Cardiac muscle cell (in vitro differentiated cells and primary cell): Measurements from ENCODE around the gene MRPL41. TPM values are rescaled to one million over a fixed set of nuclear protein-coding genes. Genes with fewer than 3 reads are reported as not detected.
"Not testable (repeated sequence)": the region's sequence is repeated elsewhere in the genome, so short reads cannot be mapped to it uniquely, and the experiment has no call there.

ENCODE experiments used
- DNase-seq, 2 donors: peaks; one replicate each; pipeline versions ENCODE4 v3.0.0 to v3.0.0-alpha.2; 2010 to 2017; ENCODE audit warnings: low read depth in 1 of 2, low spot score in 1 of 2
- H3K27ac ChIP-seq: fragments of 200-600 bp; sonication (generic); 2 replicates; pipeline ENCODE4 v1.5.1; 2016
- H3K27me3 ChIP-seq: fragments of 200-600 bp; sonication (generic); 2 replicates; pipeline ENCODE4 v1.6.0; 2016; ENCODE audit warnings: control low read depth
- H3K36me3 ChIP-seq: fragments of 200-600 bp; sonication (generic); 2 replicates; pipeline ENCODE4 v1.5.1; 2016; ENCODE audit warnings: control low read depth
- H3K4me1 ChIP-seq: fragments of 200-600 bp; sonication (generic); 2 replicates; pipeline ENCODE4 v1.8.1; 2017; ENCODE audit warnings: low read depth, mild to moderate bottlenecking, mixed run types
- H3K4me3 ChIP-seq: fragments of 200-600 bp; sonication (generic); 2 replicates; pipeline ENCODE4 v1.5.1; 2016; ENCODE audit warnings: mild to moderate bottlenecking
- H3K9me3 ChIP-seq: fragments of 200-600 bp; sonication (generic); 2 replicates; pipeline ENCODE4 v1.5.1; 2017; ENCODE audit warnings: low read depth, mild to moderate bottlenecking, control low read depth
- polyA plus RNA-seq: library from polyadenylated mRNA; unstranded; fragments of >200 nt; fragmentation: Nextera tagmentation; extraction: Ambion mirVana; gene quantifications from 2 replicates; pipeline ENCODE4 v1.2.1, GENCODE V29; 2016
- total RNA-seq: library from RNA; depleted of rRNA; stranded (reverse); fragments of >200 nt; gene quantifications from 2 replicates; pipeline ENCODE4 v1.2.3, GENCODE V29; 2016
- TF ChIP-seq, protein P1 (sequence below): IDR thresholded peaks from 2 replicates; pipeline ENCODE4 v1.5.1; 2012; ENCODE audit warnings: low read depth, mild to moderate bottlenecking, low read length

Gene MRPL41
- total and polyA plus RNA-seq, 2 experiments from 2014 or later, result 70.2 to 111 TPM

DNA sequence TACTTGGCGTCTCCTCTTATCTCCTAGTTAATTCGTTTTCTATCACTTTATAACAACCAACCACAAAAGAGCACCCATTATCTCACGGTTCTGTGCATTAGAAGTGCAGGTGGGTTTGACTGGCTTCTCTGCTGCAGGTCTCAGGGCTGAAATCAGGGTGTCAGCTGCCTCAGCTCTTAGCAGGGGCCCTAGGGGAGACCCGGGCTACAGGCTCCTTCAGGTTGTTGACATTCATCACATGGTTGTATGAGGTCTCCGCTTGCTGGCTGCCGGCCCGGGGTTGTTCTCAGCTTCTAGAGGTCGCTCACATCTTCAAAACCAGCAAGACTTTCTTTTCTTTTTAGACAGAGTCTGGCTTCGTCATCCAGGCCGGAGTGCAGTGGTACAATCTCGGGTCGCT, 41.5 kb downstream of the MRPL41 start:
- no peak for DNase-seq
- H3K4me3 ChIP-seq, result no peak overlapping the region
- peaks cover under 1% of the 10 kb centered on the region for H3K36me3 ChIP-seq
- TF ChIP-seq, protein P1, sequence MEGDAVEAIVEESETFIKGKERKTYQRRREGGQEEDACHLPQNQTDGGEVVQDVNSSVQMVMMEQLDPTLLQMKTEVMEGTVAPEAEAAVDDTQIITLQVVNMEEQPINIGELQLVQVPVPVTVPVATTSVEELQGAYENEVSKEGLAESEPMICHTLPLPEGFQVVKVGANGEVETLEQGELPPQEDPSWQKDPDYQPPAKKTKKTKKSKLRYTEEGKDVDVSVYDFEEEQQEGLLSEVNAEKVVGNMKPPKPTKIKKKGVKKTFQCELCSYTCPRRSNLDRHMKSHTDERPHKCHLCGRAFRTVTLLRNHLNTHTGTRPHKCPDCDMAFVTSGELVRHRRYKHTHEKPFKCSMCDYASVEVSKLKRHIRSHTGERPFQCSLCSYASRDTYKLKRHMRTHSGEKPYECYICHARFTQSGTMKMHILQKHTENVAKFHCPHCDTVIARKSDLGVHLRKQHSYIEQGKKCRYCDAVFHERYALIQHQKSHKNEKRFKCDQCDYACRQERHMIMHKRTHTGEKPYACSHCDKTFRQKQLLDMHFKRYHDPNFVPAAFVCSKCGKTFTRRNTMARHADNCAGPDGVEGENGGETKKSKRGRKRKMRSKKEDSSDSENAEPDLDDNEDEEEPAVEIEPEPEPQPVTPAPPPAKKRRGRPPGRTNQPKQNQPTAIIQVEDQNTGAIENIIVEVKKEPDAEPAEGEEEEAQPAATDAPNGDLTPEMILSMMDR, result no peak
- H3K9me3 ChIP-seq, result no peaks in the 10 kb centered on the region
- no peak overlapping the region for H3K27ac ChIP-seq
- peaks cover 4% of the 10 kb centered on the region for H3K4me1 ChIP-seq
- H3K27me3 ChIP-seq, result no peaks in the 10 kb centered on the region

DNA sequence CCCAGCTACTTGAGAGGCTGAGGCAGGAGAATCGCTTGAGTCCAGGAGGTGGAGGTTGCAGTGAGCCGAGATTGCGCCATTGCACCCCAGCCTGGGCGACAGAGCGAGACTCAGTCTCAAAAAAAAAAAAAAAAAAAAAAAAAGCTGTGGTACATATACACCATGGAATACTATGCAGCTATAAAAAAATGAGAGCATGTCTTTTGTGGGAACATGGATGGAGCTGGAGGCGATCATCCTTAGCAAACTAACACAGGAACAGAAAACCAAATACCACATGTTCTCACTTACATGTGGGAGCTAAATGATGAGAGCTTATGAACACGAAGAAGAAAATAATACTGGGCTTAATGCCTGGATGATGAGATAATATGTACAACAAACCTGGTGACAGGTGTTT, 44.9 kb downstream of the MRPL41 start:
- H3K27me3 ChIP-seq, H3K36me3 ChIP-seq, H3K27ac ChIP-seq, H3K4me3 ChIP-seq, H3K4me1 ChIP-seq, H3K9me3 ChIP-seq, DNase-seq: not testable (repeated sequence)

DNA sequence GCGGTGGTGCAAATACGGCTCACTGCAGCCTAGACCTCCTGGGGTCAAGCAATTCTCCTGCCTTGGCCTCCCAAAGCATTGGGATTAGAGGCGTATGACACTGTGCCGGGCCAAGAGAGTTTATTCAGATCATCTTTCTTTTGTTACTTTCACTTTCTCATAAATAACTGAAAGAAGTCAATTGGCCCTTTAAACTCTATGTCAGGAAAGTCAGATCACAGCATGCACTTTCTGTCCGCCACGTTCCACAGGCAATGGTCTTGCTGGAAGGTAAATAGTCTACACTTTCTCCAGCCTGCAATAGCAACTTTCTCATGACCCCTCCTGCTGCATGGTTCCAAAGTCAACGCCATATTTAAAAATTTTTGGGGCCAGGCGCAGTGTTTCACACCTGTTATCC, 47.3 kb downstream of the MRPL41 start:
- Histone ChIP-seq H3K27ac (no peak overlapping the region), H3K27me3 (no peaks in the 10 kb centered on the region), H3K9me3 (no peaks in the 10 kb centered on the region), H3K4me3 (no peak overlapping the region), H3K4me1 (no peaks in the 10 kb centered on the region), H3K36me3 (no peaks in the 10 kb centered on the region)
- no peak for DNase-seq
- TF ChIP-seq, protein P1, result no peak

Other genes with a start within 250 kb of the MRPL41 start
- gene NRARP, start 249.6 kb upstream of the MRPL41 start, total RNA-seq, result 8.8 and 16.5 TPM in 2 replicates
- 8.7 and 12.6 TPM in 2 replicates for gene NRARP, start 249.6 kb upstream of the MRPL41 start, polyA plus RNA-seq
- gene EXD3, start 128.7 kb upstream of the MRPL41 start, total RNA-seq, result 14.3 and 72.1 TPM in 2 replicates
- 32.3 and 52.4 TPM in 2 replicates for gene EXD3, start 128.7 kb upstream of the MRPL41 start, polyA plus RNA-seq
- gene NOXA1, start 128.5 kb upstream of the MRPL41 start, total RNA-seq, result 6.8 and 12.0 TPM in 2 replicates
- gene NOXA1, start 128.5 kb upstream of the MRPL41 start, polyA plus RNA-seq, result 8.1 and 14.9 TPM in 2 replicates
- 0.51 and 0.56 TPM in 2 replicates for gene ENTPD8, start 110.5 kb upstream of the MRPL41 start, total RNA-seq
- 0.15 and 1.7 TPM in 2 replicates for gene ENTPD8, start 110.5 kb upstream of the MRPL41 start, polyA plus RNA-seq
- 75.6 and 107 TPM in 2 replicates for gene NSMF, start 92.5 kb upstream of the MRPL41 start, total RNA-seq
- gene NSMF, start 92.5 kb upstream of the MRPL41 start, polyA plus RNA-seq, result 73.0 and 113 TPM in 2 replicates
- gene PNPLA7, start 1.5 kb upstream of the MRPL41 start, total RNA-seq, result 1.1 and 3.6 TPM in 2 replicates
- gene PNPLA7, start 1.5 kb upstream of the MRPL41 start, polyA plus RNA-seq, result 1.4 and 1.6 TPM in 2 replicates
- gene DPH7, start 27.0 kb downstream of the MRPL41 start, total RNA-seq, result 57.3 and 65.6 TPM in 2 replicates
- 61.2 and 78.4 TPM in 2 replicates for gene DPH7, start 27.0 kb downstream of the MRPL41 start, polyA plus RNA-seq
- gene ZMYND19, start 38.6 kb downstream of the MRPL41 start, total RNA-seq, result 30.6 and 35.3 TPM in 2 replicates
- 48.1 and 49.0 TPM in 2 replicates for gene ZMYND19, start 38.6 kb downstream of the MRPL41 start, polyA plus RNA-seq
- gene ARRDC1, start 53.8 kb downstream of the MRPL41 start, total RNA-seq, result 53.0 and 82.9 TPM in 2 replicates
- gene ARRDC1, start 53.8 kb downstream of the MRPL41 start, polyA plus RNA-seq, result 73.9 and 91.8 TPM in 2 replicates
- gene EHMT1, start 67.1 kb downstream of the MRPL41 start, total RNA-seq, result 65.7 and 93.8 TPM in 2 replicates
- 55.5 and 60.3 TPM in 2 replicates for gene EHMT1, start 67.1 kb downstream of the MRPL41 start, polyA plus RNA-seq